WTC11 (cell line): ENCODE measurements around the gene KLRC2. TPM values are rescaled to one million over a fixed set of nuclear protein-coding genes. Genes with fewer than 3 reads are reported as not detected.

ENCODE experiments used
- ATAC-seq: fragments of 200-7000 bp; cut with Tn5 transposase; 2 replicates; pipeline ENCODE4 v1.10.0; 2021; ENCODE audit warnings: mild to moderate bottlenecking, moderate library complexity
- CTCF ChIA-PET: fragments of 300-600 bp; sonication (Branson Sonifier 250); formaldehyde crosslinking; loops from one replicate; lab custom pipeline; 2021; ENCODE audit warnings: antibody characterized with exemption; lab: Charles Lee
- POLR2A ChIA-PET: fragments of 350-600 bp; sonication (Branson Sonifier 250); formaldehyde crosslinking; loops from one replicate; lab custom pipeline; 2021; ENCODE audit warnings: antibody characterized with exemption; lab: Charles Lee
- DNase-seq: peaks from one replicate; pipeline ENCODE4 v3.0.0; 2021; ENCODE audit warnings: low spot score
- H3K27ac Mint-ChIP-seq: 2 replicates; pipeline ENCODE4 v1.8.0; 2021; ENCODE audit warnings: mixed read lengths
- H3K27me3 Mint-ChIP-seq: 2 replicates; pipeline ENCODE4 v1.8.0; 2021; ENCODE audit warnings: low read depth, mild to moderate bottlenecking, moderate library complexity, mixed read lengths
- H3K36me3 Mint-ChIP-seq: 2 replicates; pipeline ENCODE4 v1.8.0; 2021; ENCODE audit warnings: mixed read lengths
- H3K4me1 Mint-ChIP-seq: 2 replicates; pipeline ENCODE4 v1.8.0; 2022; ENCODE audit warnings: mixed read lengths
- H3K4me3 Mint-ChIP-seq: 2 replicates; pipeline ENCODE4 v1.8.0; 2021; ENCODE audit warnings: mild to moderate bottlenecking, moderate library complexity, mixed read lengths
- H3K9me3 Mint-ChIP-seq: 2 replicates; pipeline ENCODE4 v1.8.0; 2021; ENCODE audit warnings: mixed read lengths
- CBFB ChIP-seq: sonication (generic); formaldehyde crosslinking; IDR thresholded peaks from 2 replicates; pipeline ENCODE4 v1.8.1; 2022; ENCODE audit warnings: mild to moderate bottlenecking, low read depth, missing genetic modification reagents
- ELF4 ChIP-seq: sonication (generic); formaldehyde crosslinking; IDR thresholded peaks from 2 replicates; pipeline ENCODE4 v1.8.1; 2022; ENCODE audit warnings: low read depth, mild to moderate bottlenecking, moderate library complexity, missing genetic modification reagents
- FOXJ3 ChIP-seq: sonication (generic); formaldehyde crosslinking; IDR thresholded peaks from 2 replicates; pipeline ENCODE4 v1.9.0; 2021; ENCODE audit warnings: missing genetic modification reagents, mild to moderate bottlenecking, borderline replicate concordance
- FOXP1 ChIP-seq: sonication (generic); formaldehyde crosslinking; IDR thresholded peaks from 2 replicates; pipeline ENCODE4 v1.8.0; 2022; ENCODE audit warnings: missing genetic modification reagents, mild to moderate bottlenecking, moderate library complexity, borderline replicate concordance
- TCF7 ChIP-seq: sonication (generic); formaldehyde crosslinking; IDR thresholded peaks from 2 replicates; pipeline ENCODE4 v1.8.0; 2022; ENCODE audit warnings: mild to moderate bottlenecking, low read depth, missing genetic modification reagents, moderate library complexity
- ZBTB21 ChIP-seq: sonication (generic); formaldehyde crosslinking; IDR thresholded peaks from 2 replicates; pipeline ENCODE4 v1.8.1; 2023; ENCODE audit warnings: mild to moderate bottlenecking, missing genetic modification reagents, borderline replicate concordance
- ZNF263 ChIP-seq: sonication (generic); formaldehyde crosslinking; IDR thresholded peaks from 2 replicates; pipeline ENCODE4 v1.8.1; 2022; ENCODE audit warnings: low read depth, mild to moderate bottlenecking, moderate library complexity, missing genetic modification reagents
- total RNA-seq: library from RNA; stranded (reverse); gene quantifications from 3 replicates; pipeline ENCODE4 v1.2.3, GENCODE V29; 2021
- TF ChIP-seq, protein P1 (sequence below): sonication (generic); formaldehyde crosslinking; IDR thresholded peaks from 2 replicates; pipeline ENCODE4 v1.8.0; 2022; ENCODE audit warnings: mild to moderate bottlenecking, missing genetic modification reagents
- TF ChIP-seq, protein P2 (sequence below): sonication (generic); formaldehyde crosslinking; IDR thresholded peaks from 2 replicates; pipeline ENCODE4 v1.8.0; 2023; ENCODE audit warnings: missing genetic modification reagents, mild to moderate bottlenecking, borderline replicate concordance
- TF ChIP-seq, protein P3 (sequence below): sonication (generic); formaldehyde crosslinking; conservative IDR thresholded peaks from 2 replicates; pipeline ENCODE4 v1.8.1; 2022; ENCODE audit warnings: mild to moderate bottlenecking, missing genetic modification reagents
- TF ChIP-seq, protein P4 (sequence below): sonication (generic); formaldehyde crosslinking; IDR thresholded peaks from 2 replicates; pipeline ENCODE4 v1.8.0; 2022; ENCODE audit warnings: mild to moderate bottlenecking, missing genetic modification reagents
- TF ChIP-seq, protein P5 (sequence below): sonication (generic); formaldehyde crosslinking; IDR thresholded peaks from 2 replicates; pipeline ENCODE4 v1.8.0; 2022; ENCODE audit warnings: mild to moderate bottlenecking, missing genetic modification reagents
- TF ChIP-seq, protein P6 (sequence below): fragments of 200-600 bp; IDR thresholded peaks from 2 replicates; pipeline ENCODE4 v1.8.0; 2022; ENCODE audit warnings: antibody characterized with exemption
- TF ChIP-seq, protein P7 (sequence below): fragments of 250-450 bp; sonication (Bioruptor Pico); conservative IDR thresholded peaks from 2 replicates; pipeline ENCODE4 v1.9.0; 2021; ENCODE audit warnings: mild to moderate bottlenecking
- TF ChIP-seq, protein P8 (sequence below): fragments of 250-450 bp; sonication (Bioruptor Pico); IDR thresholded peaks from 2 replicates; pipeline ENCODE4 v2.1.2; 2022; ENCODE audit warnings: mild to moderate bottlenecking, moderate library complexity

The KLRC2 gene
- total RNA-seq, 1 experiment from 2014 or later: not detected

DNA sequence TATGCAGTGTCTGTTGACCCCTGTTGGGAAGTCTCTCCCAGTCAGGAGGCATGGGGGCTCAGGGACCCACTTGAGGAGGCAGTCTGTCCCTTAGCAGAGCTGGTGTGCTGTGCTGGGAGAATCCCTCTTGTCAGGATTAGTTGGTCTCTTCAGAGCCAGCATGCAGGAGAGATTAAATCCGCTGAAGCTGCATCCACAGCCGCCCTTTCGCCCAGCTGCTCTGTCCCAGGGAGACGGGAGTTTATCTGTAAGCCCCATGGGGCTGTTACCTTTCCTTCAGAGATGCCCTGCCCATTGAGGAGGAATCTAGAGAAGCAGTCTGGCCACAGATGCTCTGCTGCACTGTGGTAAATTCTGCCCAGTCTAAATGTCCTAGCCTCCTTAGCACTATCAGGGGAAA, 30.5 kb upstream of the KLRC2 start (continued):
- TF ChIP-seq, protein P1, sequence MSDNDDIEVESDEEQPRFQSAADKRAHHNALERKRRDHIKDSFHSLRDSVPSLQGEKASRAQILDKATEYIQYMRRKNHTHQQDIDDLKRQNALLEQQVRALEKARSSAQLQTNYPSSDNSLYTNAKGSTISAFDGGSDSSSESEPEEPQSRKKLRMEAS (CRISPR knock-in tag): no peak
- TF ChIP-seq, protein P2, sequence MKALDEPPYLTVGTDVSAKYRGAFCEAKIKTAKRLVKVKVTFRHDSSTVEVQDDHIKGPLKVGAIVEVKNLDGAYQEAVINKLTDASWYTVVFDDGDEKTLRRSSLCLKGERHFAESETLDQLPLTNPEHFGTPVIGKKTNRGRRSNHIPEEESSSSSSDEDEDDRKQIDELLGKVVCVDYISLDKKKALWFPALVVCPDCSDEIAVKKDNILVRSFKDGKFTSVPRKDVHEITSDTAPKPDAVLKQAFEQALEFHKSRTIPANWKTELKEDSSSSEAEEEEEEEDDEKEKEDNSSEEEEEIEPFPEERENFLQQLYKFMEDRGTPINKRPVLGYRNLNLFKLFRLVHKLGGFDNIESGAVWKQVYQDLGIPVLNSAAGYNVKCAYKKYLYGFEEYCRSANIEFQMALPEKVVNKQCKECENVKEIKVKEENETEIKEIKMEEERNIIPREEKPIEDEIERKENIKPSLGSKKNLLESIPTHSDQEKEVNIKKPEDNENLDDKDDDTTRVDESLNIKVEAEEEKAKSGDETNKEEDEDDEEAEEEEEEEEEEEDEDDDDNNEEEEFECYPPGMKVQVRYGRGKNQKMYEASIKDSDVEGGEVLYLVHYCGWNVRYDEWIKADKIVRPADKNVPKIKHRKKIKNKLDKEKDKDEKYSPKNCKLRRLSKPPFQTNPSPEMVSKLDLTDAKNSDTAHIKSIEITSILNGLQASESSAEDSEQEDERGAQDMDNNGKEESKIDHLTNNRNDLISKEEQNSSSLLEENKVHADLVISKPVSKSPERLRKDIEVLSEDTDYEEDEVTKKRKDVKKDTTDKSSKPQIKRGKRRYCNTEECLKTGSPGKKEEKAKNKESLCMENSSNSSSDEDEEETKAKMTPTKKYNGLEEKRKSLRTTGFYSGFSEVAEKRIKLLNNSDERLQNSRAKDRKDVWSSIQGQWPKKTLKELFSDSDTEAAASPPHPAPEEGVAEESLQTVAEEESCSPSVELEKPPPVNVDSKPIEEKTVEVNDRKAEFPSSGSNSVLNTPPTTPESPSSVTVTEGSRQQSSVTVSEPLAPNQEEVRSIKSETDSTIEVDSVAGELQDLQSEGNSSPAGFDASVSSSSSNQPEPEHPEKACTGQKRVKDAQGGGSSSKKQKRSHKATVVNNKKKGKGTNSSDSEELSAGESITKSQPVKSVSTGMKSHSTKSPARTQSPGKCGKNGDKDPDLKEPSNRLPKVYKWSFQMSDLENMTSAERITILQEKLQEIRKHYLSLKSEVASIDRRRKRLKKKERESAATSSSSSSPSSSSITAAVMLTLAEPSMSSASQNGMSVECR (CRISPR knock-in tag): no peak
- TF ChIP-seq, protein P3, sequence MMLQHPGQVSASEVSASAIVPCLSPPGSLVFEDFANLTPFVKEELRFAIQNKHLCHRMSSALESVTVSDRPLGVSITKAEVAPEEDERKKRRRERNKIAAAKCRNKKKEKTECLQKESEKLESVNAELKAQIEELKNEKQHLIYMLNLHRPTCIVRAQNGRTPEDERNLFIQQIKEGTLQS (CRISPR knock-in tag): no peak
- TF ChIP-seq, protein P4, sequence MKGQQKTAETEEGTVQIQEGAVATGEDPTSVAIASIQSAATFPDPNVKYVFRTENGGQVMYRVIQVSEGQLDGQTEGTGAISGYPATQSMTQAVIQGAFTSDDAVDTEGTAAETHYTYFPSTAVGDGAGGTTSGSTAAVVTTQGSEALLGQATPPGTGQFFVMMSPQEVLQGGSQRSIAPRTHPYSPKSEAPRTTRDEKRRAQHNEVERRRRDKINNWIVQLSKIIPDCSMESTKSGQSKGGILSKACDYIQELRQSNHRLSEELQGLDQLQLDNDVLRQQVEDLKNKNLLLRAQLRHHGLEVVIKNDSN: no peak

DNA sequence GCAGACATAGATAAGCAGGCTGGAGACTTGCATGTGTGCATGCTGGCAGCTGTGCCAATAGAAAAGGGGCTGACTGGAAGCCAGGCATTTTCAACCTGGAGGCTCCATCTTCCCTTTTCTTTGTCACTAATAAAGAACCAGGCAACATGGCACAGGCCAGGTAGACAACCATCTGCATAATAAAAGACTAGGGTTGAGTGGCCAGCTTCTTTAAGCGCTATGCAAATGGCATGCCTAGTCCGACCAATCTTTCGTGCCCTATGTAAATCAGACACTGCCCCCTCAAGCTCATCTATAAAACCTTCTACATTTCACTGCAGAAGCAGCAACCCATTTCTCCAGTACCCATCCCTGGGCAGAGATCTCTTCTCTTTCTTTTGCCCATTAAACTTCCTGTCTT, 21.9 kb upstream of the KLRC2 start:
- ATAC-seq: peak; percentile 99
- H3K27ac Mint-ChIP-seq: no peak overlapping the region
- no peak overlapping the region for H3K4me3 Mint-ChIP-seq
- POLR2A ChIA-PET: no interaction called here
- peaks cover 29% of the 10 kb centered on the region for H3K36me3 Mint-ChIP-seq
- no peaks in the 10 kb centered on the region for H3K27me3 Mint-ChIP-seq
- CTCF ChIA-PET: interaction anchor here (0.6 to 1.1 kb wide), 2 partner anchors 24 to 46 kb away, joined by 3 to 4 read pairs; no protein-coding TSS in a partner anchor
- TF ChIP-seq TCF7 (CRISPR knock-in tag) (no peak), FOXJ3 (CRISPR knock-in tag) (no peak), ELF4 (CRISPR knock-in tag) (no peak), FOXP1 (no peak), ZNF263 (no peak), ZBTB21 (no peak), CBFB (CRISPR knock-in tag) (no peak)
- TF ChIP-seq, protein P5, sequence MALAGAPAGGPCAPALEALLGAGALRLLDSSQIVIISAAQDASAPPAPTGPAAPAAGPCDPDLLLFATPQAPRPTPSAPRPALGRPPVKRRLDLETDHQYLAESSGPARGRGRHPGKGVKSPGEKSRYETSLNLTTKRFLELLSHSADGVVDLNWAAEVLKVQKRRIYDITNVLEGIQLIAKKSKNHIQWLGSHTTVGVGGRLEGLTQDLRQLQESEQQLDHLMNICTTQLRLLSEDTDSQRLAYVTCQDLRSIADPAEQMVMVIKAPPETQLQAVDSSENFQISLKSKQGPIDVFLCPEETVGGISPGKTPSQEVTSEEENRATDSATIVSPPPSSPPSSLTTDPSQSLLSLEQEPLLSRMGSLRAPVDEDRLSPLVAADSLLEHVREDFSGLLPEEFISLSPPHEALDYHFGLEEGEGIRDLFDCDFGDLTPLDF: no peak
- TF ChIP-seq, protein P6, sequence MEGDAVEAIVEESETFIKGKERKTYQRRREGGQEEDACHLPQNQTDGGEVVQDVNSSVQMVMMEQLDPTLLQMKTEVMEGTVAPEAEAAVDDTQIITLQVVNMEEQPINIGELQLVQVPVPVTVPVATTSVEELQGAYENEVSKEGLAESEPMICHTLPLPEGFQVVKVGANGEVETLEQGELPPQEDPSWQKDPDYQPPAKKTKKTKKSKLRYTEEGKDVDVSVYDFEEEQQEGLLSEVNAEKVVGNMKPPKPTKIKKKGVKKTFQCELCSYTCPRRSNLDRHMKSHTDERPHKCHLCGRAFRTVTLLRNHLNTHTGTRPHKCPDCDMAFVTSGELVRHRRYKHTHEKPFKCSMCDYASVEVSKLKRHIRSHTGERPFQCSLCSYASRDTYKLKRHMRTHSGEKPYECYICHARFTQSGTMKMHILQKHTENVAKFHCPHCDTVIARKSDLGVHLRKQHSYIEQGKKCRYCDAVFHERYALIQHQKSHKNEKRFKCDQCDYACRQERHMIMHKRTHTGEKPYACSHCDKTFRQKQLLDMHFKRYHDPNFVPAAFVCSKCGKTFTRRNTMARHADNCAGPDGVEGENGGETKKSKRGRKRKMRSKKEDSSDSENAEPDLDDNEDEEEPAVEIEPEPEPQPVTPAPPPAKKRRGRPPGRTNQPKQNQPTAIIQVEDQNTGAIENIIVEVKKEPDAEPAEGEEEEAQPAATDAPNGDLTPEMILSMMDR: no peak
- TF ChIP-seq, protein P7, sequence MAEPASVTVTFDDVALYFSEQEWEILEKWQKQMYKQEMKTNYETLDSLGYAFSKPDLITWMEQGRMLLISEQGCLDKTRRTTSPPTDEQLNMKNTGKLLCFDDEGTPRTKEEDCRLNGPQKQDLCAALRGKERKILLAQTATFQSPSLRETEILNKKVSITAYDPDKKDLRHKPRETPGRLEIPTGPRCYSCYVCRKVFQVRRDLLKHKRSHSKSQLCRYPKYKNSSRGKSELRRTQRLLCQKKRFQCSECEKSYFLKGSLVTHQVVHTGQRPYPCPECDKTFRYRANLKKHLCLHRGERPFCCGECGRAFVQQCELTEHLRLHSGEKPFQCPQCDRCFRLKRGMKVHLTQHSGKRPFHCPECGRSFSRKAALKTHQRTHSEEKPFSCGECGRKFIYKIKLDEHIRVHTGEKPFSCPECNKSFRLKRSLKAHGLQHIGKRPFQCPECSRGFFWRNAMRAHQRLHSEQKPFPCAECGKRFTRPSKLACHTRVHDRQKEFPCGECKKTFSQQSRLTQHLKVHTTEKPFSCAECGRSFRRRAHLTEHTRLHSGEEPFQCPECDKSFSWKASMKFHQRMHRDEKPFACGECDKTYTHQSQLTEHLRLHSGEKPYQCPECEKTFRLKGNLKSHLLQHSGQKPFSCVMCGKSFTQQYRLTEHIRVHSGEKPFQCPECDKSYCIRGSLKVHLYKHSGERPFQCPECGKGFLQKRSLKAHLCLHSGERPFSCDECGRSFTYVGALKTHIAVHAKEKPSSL (CRISPR knock-in tag): no peak
- TF ChIP-seq, protein P8, sequence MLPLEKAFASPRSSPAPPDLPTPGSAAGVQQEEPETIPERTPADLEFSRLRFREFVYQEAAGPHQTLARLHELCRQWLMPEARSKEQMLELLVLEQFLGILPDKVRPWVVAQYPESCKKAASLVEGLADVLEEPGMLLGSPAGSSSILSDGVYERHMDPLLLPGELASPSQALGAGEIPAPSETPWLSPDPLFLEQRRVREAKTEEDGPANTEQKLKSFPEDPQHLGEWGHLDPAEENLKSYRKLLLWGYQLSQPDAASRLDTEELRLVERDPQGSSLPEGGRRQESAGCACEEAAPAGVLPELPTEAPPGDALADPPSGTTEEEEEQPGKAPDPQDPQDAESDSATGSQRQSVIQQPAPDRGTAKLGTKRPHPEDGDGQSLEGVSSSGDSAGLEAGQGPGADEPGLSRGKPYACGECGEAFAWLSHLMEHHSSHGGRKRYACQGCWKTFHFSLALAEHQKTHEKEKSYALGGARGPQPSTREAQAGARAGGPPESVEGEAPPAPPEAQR (CRISPR knock-in tag): no peak
- TF ChIP-seq, all 79 proteins: peak for 0
- Mint-ChIP-seq H3K4me1 (peaks cover 17% of the 10 kb centered on the region), H3K9me3 (peaks cover 56% of the 10 kb centered on the region)
- no peak for DNase-seq
